PC-9 (cell line): ENCODE results near the gene MYCBPAP. TPM values are rescaled to one million over a fixed set of nuclear protein-coding genes. Genes with fewer than 3 reads are reported as not detected.

Experiments used
- BruUV-seq: library from RNA; stranded (reverse); fragments of 400-500 nt; replicated peaks from 2 replicates; lab custom pipeline; 2021; lab: Mats Ljungman, UMichigan
- CTCF ChIA-PET: fragments of 300-600 bp; sonication (Branson Sonifier 250); formaldehyde crosslinking; loops from one replicate; lab custom pipeline; 2022; ENCODE audit warnings: antibody characterized with exemption; lab: Charles Lee
- POLR2A ChIA-PET: fragments of 300-600 bp; sonication (Branson Sonifier 250); formaldehyde crosslinking; loops from one replicate; lab custom pipeline; 2022; ENCODE audit warnings: antibody characterized with exemption; ENCODE audit not compliant: unreplicated experiment; lab: Charles Lee
- DNase-seq, 2 experiments: peaks; one replicate each; pipeline versions ENCODE4 v3.0.0 to v3.0.0-alpha.2; 2015 to 2022; ENCODE audit warnings: mixed read lengths in 1 of 2
- H2AFZ ChIP-seq: fragments of 200-600 bp; sonication (generic); 2 replicates; pipeline ENCODE4 v1.8.1; 2017; ENCODE audit warnings: antibody characterized with exemption
- H3F3A ChIP-seq: fragments of 200-600 bp; sonication (generic); 2 replicates; pipeline ENCODE4 v1.8.1; 2017; ENCODE audit warnings: antibody characterized with exemption, mild to moderate bottlenecking, low read depth; ENCODE audit not compliant: insufficient read depth
- H3K27ac ChIP-seq: fragments of 200-600 bp; sonication (generic); 2 replicates; pipeline ENCODE4 v1.6.1; 2016; ENCODE audit warnings: mixed run types
- H3K27me3 ChIP-seq: fragments of 200-600 bp; sonication (generic); 2 replicates; pipeline ENCODE4 v1.6.1; 2016; ENCODE audit warnings: low read depth, mixed run types; ENCODE audit not compliant: insufficient read depth
- H3K36me3 ChIP-seq: fragments of 200-600 bp; sonication (generic); 2 replicates; pipeline ENCODE4 v1.6.1; 2016; ENCODE audit warnings: low read depth, mixed run types
- H3K4me1 ChIP-seq: fragments of 200-600 bp; sonication (generic); replicated peaks from 2 replicates; pipeline ENCODE4 v1.6.1; 2016; ENCODE audit warnings: mixed run types; ENCODE audit not compliant: insufficient read depth
- H3K4me2 ChIP-seq: fragments of 200-600 bp; sonication (generic); 2 replicates; pipeline ENCODE4 v1.6.1; 2017; ENCODE audit warnings: mixed run types
- H3K4me3 ChIP-seq: fragments of 200-600 bp; sonication (generic); 2 replicates; pipeline ENCODE4 v1.6.1; 2016; ENCODE audit warnings: mixed run types
- H3K79me2 ChIP-seq: fragments of 200-600 bp; sonication (generic); 2 replicates; pipeline ENCODE4 v1.6.1; 2017; ENCODE audit warnings: low read depth, mixed run types
- H3K9me2 ChIP-seq: fragments of 200-600 bp; sonication (generic); 2 replicates; pipeline ENCODE4 v1.8.1; 2017; ENCODE audit warnings: mild to moderate bottlenecking; ENCODE audit not compliant: insufficient read depth
- H3K9me3 ChIP-seq: fragments of 200-600 bp; sonication (generic); 2 replicates; pipeline ENCODE4 v1.8.1; 2016; ENCODE audit warnings: low read depth; ENCODE audit not compliant: insufficient read depth
- H4K20me1 ChIP-seq: fragments of 200-600 bp; sonication (generic); 2 replicates; pipeline ENCODE4 v1.8.1; 2017; ENCODE audit not compliant: insufficient read depth
- EZH2 ChIP-seq: fragments of 200-600 bp; sonication (generic); IDR thresholded peaks from 2 replicates; pipeline ENCODE4 v1.8.0; 2017; ENCODE audit warnings: antibody characterized with exemption, low read depth
- intact Hi-C: fragments of 100-400 bp; cut with micrococcal nuclease; formaldehyde crosslinking; loops from one replicate; pipeline ENCODE4 v1.10.0; 2022; ENCODE audit not compliant: unreplicated experiment
- total RNA-seq: library from RNA; stranded (reverse); gene quantifications from 2 replicates; pipeline ENCODE4 v1.2.3, GENCODE V29; 2021
- TF ChIP-seq, protein P1 (sequence below): fragments of 200-600 bp; sonication (generic); conservative IDR thresholded peaks from 2 replicates; pipeline ENCODE4 v1.6.1; 2017; ENCODE audit warnings: mixed run types, antibody characterized with exemption, mild to moderate bottlenecking, moderate library complexity

Gene MYCBPAP
- total RNA-seq, 1 experiment from 2014 or later: 4.9 TPM

DNA sequence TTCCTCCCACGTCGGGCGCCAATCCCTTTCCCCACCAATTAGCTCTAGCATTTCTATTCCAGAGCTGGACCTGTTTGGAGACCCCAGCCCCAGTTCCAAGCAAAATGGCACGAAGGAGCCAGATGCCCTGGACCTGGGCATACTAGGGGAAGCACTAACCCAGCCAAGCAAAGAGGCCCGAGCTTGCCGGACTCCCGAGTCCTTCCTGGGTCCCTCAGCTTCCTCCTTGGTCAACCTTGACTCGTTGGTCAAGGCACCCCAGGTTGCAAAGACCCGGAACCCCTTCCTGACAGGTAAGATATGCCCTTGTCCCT, 33.1 kb downstream of the MYCBPAP start:
- Histone ChIP-seq H2AFZ (no peak overlapping the region), H3K4me2 (no peak overlapping the region), H3K9me2 (no peaks in the 10 kb centered on the region), H3K27ac (no peak overlapping the region), H3K36me3 (peaks cover 4% of the 10 kb centered on the region; the same call in 1 of the 2 replicates), H3K4me3 (no peak overlapping the region), H3K9me3 (no peaks in the 10 kb centered on the region), H3K79me2 (no peaks in the 10 kb centered on the region), H4K20me1 (no peaks in the 10 kb centered on the region; the same call in 1 of the 2 replicates), H3K27me3 (no peaks in the 10 kb centered on the region), H3K4me1 (peaks cover 9% of the 10 kb centered on the region; the same call in 1 of the 2 replicates), H3F3A (peaks cover 24% of the 10 kb centered on the region; the same call in 1 of the 2 replicates)
- intact Hi-C loops: loop anchor here (10.0 kb wide), 1 partner anchor 413 kb away; no protein-coding TSS in a partner anchor
- no peak for DNase-seq
- no TSS peak for BruUV-seq
- TF ChIP-seq EZH2: no peak
- TF ChIP-seq, protein P1, sequence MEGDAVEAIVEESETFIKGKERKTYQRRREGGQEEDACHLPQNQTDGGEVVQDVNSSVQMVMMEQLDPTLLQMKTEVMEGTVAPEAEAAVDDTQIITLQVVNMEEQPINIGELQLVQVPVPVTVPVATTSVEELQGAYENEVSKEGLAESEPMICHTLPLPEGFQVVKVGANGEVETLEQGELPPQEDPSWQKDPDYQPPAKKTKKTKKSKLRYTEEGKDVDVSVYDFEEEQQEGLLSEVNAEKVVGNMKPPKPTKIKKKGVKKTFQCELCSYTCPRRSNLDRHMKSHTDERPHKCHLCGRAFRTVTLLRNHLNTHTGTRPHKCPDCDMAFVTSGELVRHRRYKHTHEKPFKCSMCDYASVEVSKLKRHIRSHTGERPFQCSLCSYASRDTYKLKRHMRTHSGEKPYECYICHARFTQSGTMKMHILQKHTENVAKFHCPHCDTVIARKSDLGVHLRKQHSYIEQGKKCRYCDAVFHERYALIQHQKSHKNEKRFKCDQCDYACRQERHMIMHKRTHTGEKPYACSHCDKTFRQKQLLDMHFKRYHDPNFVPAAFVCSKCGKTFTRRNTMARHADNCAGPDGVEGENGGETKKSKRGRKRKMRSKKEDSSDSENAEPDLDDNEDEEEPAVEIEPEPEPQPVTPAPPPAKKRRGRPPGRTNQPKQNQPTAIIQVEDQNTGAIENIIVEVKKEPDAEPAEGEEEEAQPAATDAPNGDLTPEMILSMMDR: no peak
- ChIA-PET CTCF (interaction anchor here (0.8 to 1.0 kb wide), 3 partner anchors 151 to 179 kb away, joined by 3 to 4 read pairs (median 4); no protein-coding TSS in a partner anchor), POLR2A (interaction anchor here (0.5 kb wide), 1 partner anchor 150 kb away, joined by 7 read pairs; no protein-coding TSS in a partner anchor)

DNA sequence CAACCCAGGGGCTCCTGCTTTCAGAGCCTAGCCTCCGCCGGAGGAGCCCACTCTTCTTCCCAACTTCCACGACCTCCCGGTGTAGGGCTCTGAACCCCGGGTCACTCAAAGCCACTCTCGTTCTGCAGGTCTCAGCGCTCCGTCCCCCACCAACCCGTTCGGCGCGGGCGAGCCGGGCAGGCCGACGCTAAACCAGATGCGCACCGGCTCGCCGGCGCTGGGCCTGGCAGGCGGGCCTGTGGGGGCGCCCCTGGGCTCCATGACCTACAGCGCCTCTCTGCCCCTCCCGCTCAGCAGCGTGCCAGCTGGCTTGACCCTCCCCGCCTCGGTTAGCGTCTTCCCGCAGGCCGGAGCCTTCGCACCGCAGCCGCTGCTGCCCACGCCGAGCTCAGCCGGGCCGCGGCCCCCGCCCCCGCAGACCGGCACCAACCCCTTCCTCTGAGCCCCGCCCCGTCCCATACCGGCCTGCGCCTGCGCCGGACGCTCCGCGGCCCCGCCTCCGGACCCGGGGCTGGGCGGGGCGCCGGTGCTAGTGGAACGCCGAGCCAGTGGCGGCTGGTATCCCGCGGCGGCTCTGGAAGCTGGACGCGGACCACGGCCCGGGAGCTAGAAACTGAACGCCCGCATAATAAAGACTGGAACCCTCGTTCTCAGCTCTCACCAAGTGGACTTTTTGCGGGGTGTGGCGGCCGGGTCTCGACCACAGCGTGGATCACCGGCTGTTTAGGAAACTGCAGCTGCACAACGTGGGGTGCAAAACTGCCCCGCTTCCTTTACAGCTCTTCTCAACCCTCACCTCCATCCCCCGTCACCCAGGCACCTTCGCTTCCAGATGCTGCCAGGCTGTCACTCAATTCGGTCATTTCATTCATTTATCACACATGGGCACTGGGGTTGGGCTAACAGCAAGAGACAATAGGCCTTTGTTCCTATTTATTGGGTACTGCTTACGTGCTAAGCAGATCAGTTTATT, 33.8 kb downstream of the MYCBPAP start:
- Histone ChIP-seq H3F3A (peaks cover 24% of the 10 kb centered on the region; the same call in 1 of the 2 replicates), H4K20me1 (no peaks in the 10 kb centered on the region; the same call in 1 of the 2 replicates), H3K36me3 (peaks cover 4% of the 10 kb centered on the region; the same call in 1 of the 2 replicates), H3K79me2 (no peaks in the 10 kb centered on the region), H3K27ac (no peak overlapping the region), H3K4me2 (peak overlapping the region; percentile 66), H3K4me1 (peaks cover 9% of the 10 kb centered on the region; the same call in 1 of the 2 replicates), H2AFZ (peak overlapping the region; percentile 40; the same call in 1 of the 2 replicates), H3K9me3 (no peaks in the 10 kb centered on the region), H3K27me3 (no peaks in the 10 kb centered on the region), H3K9me2 (no peaks in the 10 kb centered on the region), H3K4me3 (peak overlapping the region; percentile 42)
- BruUV-seq: no TSS peak
- ChIA-PET CTCF (interaction anchor here (0.8 to 1.0 kb wide), 3 partner anchors 151 to 180 kb away, joined by 3 to 4 read pairs (median 4); no protein-coding TSS in a partner anchor), POLR2A (interaction anchor here (0.5 to 0.7 kb wide), 4 partner anchors 83 to 419 kb away, joined by 3 to 9 read pairs (median 3); partner anchors contain the start of genes LRRC59 and WFIKKN2)
- intact Hi-C loops: loop anchor here (10.0 kb wide), 1 partner anchor 413 kb away; no protein-coding TSS in a partner anchor
- DNase-seq: peak in 1 of 2 experiments; percentile 86
- TF ChIP-seq EZH2: no peak
- TF ChIP-seq, protein P1: no peak
